HepG2 (cell line): Measurements from ENCODE around the gene NAPB. TPM values are rescaled to one million over a fixed set of nuclear protein-coding genes. Genes with fewer than 3 reads are reported as not detected.

Source experiments
- CENPX ChIP-seq: sonication (generic); formaldehyde crosslinking; IDR thresholded peaks from 2 replicates; pipeline ENCODE4 v1.9.0; 2021; ENCODE audit warnings: mild to moderate bottlenecking, missing genetic modification reagents, moderate library complexity
- HES4 ChIP-seq: sonication (generic); formaldehyde crosslinking; IDR thresholded peaks from 2 replicates; pipeline ENCODE4 v1.9.0; 2021; ENCODE audit warnings: mild to moderate bottlenecking, missing genetic modification reagents, borderline replicate concordance
- HIVEP1 ChIP-seq: sonication (generic); formaldehyde crosslinking; IDR thresholded peaks from 2 replicates; pipeline ENCODE4 v1.4.0; 2020; ENCODE audit warnings: mild to moderate bottlenecking, missing genetic modification reagents
- HMG20A ChIP-seq: IDR thresholded peaks from 2 replicates; pipeline ENCODE4 v1.6.1; 2016; ENCODE audit warnings: borderline replicate concordance
- KLF15 ChIP-seq: sonication (generic); formaldehyde crosslinking; IDR thresholded peaks from 2 replicates; pipeline ENCODE4 v1.8.1; 2023; ENCODE audit warnings: borderline replicate concordance, mild to moderate bottlenecking, inconsistent platforms, missing genetic modification reagents, mixed read lengths
- KLF16 ChIP-seq, 2 experiments: sonication (generic) in 1 of 2; formaldehyde crosslinking in 1 of 2; IDR thresholded peaks; 2 replicates each; pipeline versions ENCODE4 v1.6.1 to v1.8.0; 2016 to 2023; ENCODE audit warnings: missing genetic modification reagents in 2 of 2, missing compliant biosample characterization in 1 of 2
- MIER3 ChIP-seq: IDR thresholded peaks from 2 replicates; pipeline ENCODE4 v1.6.1; 2016; ENCODE audit warnings: missing compliant biosample characterization, borderline replicate concordance
- NFE2 ChIP-seq: sonication (generic); formaldehyde crosslinking; IDR thresholded peaks from 2 replicates; pipeline ENCODE4 v1.4.0; 2020; ENCODE audit warnings: missing genetic modification reagents
- PAF1 ChIP-seq: IDR thresholded peaks from 2 replicates; pipeline ENCODE4 v1.6.1; 2016; ENCODE audit warnings: missing genetic modification reagents, missing compliant biosample characterization
- RAD21 ChIP-seq: fragments of 450-650 bp; formaldehyde crosslinking; IDR thresholded peaks from 2 replicates; pipeline ENCODE4 v1.5.0; 2020; ENCODE audit warnings: mild to moderate bottlenecking
- REL ChIP-seq: sonication (generic); formaldehyde crosslinking; conservative IDR thresholded peaks from 2 replicates; pipeline ENCODE4 v1.8.0; 2022; ENCODE audit warnings: mild to moderate bottlenecking, missing genetic modification reagents, moderate library complexity
- WIZ ChIP-seq: sonication (generic); formaldehyde crosslinking; IDR thresholded peaks from 2 replicates; pipeline ENCODE4 v1.5.1; 2020; ENCODE audit warnings: mild to moderate bottlenecking, missing genetic modification reagents
- ZMYM2 ChIP-seq: sonication (generic); formaldehyde crosslinking; IDR thresholded peaks from 2 replicates; pipeline ENCODE4 v1.8.0; 2022; ENCODE audit warnings: mild to moderate bottlenecking, missing genetic modification reagents
- ZNF232 ChIP-seq: sonication (generic); formaldehyde crosslinking; IDR thresholded peaks from 2 replicates; pipeline ENCODE4 v1.4.0; 2020; ENCODE audit warnings: missing genetic modification reagents, borderline replicate concordance
- ZNF34 ChIP-seq: sonication (generic); formaldehyde crosslinking; IDR thresholded peaks from 2 replicates; pipeline ENCODE4 v1.4.0; 2020; ENCODE audit warnings: mild to moderate bottlenecking, missing genetic modification reagents, borderline replicate concordance
- ZNF343 ChIP-seq: sonication (generic); formaldehyde crosslinking; IDR thresholded peaks from 2 replicates; pipeline ENCODE4 v1.4.0; 2020; ENCODE audit warnings: mild to moderate bottlenecking, missing genetic modification reagents
- ZNF354B ChIP-seq: sonication (generic); formaldehyde crosslinking; IDR thresholded peaks from 2 replicates; pipeline ENCODE4 v1.8.0; 2022; ENCODE audit warnings: mild to moderate bottlenecking, missing genetic modification reagents
- ZNF530 ChIP-seq: sonication (generic); formaldehyde crosslinking; IDR thresholded peaks from 2 replicates; pipeline ENCODE4 v1.5.0; 2020; ENCODE audit warnings: low read depth, mild to moderate bottlenecking, missing genetic modification reagents
- ZNF562 ChIP-seq: sonication (generic); formaldehyde crosslinking; IDR thresholded peaks from 2 replicates; pipeline ENCODE4 v1.8.0; 2022; ENCODE audit warnings: missing genetic modification reagents, borderline replicate concordance
- ZNF569 ChIP-seq: sonication (generic); formaldehyde crosslinking; IDR thresholded peaks from 2 replicates; pipeline ENCODE4 v1.5.0; 2020; ENCODE audit warnings: mild to moderate bottlenecking, missing genetic modification reagents, moderate library complexity, borderline replicate concordance
- ZNF761 ChIP-seq: sonication (generic); formaldehyde crosslinking; conservative IDR thresholded peaks from 2 replicates; pipeline ENCODE4 v1.4.0; 2020; ENCODE audit warnings: mild to moderate bottlenecking, missing genetic modification reagents
- ZNF775 ChIP-seq: sonication (generic); formaldehyde crosslinking; IDR thresholded peaks from 2 replicates; pipeline ENCODE4 v1.4.0; 2020; ENCODE audit warnings: missing genetic modification reagents, mild to moderate bottlenecking, moderate library complexity, borderline replicate concordance
- ZNF782 ChIP-seq: sonication (generic); formaldehyde crosslinking; IDR thresholded peaks from 2 replicates; pipeline ENCODE4 v1.4.0; 2020; ENCODE audit warnings: missing genetic modification reagents, mild to moderate bottlenecking, borderline replicate concordance
- polyA plus RNA-seq, 8 experiments: library from polyadenylated mRNA; depleted of rRNA in 3 of 8; stranded (reverse) in 7 of 8; unstranded in 1 of 8; fragments of >200 nt; fragmentation: Illumina TruSeq in 4 of 8; extraction: Trizol in 4 of 8; gene quantifications; 2 replicates each; pipeline versions ENCODE4 v1.2.1 to v1.2.3, GENCODE V29; 2011 to 2016; ENCODE audit warnings: low read depth in 4 of 8, missing spikeins in 1 of 8, mixed read lengths in 1 of 8; ENCODE audit not compliant: insufficient read depth in 1 of 8
- total RNA-seq, 5 experiments: library from RNA; depleted of rRNA; stranded (reverse); fragments of >200 nt; fragmentation: Illumina TruSeq; extraction: Trizol; gene quantifications; 2 replicates each; pipeline ENCODE4 v1.2.3, GENCODE V29; 2016; ENCODE audit warnings: low read depth in 1 of 5
- TF ChIP-seq, protein P1 (sequence below): sonication (generic); formaldehyde crosslinking; IDR thresholded peaks from 2 replicates; pipeline ENCODE4 v1.4.0; 2020; ENCODE audit warnings: mild to moderate bottlenecking, missing genetic modification reagents
- TF ChIP-seq, protein P2 (sequence below): sonication (generic); formaldehyde crosslinking; IDR thresholded peaks from 2 replicates; pipeline ENCODE4 v1.8.1; 2023; ENCODE audit warnings: missing genetic modification reagents, inconsistent platforms, borderline replicate concordance
- TF ChIP-seq, protein P3 (sequence below): sonication (generic); formaldehyde crosslinking; IDR thresholded peaks from 2 replicates; pipeline ENCODE4 v1.8.0; 2022; ENCODE audit warnings: mild to moderate bottlenecking, missing genetic modification reagents; ENCODE audit not compliant: insufficient replicate concordance

The NAPB gene
- total and polyA plus RNA-seq, 2 of the 13 experiments (the other 11 are each of a cell fraction or from before 2014, with no cell fraction given), result 15.2 to 16.1 TPM

DNA sequence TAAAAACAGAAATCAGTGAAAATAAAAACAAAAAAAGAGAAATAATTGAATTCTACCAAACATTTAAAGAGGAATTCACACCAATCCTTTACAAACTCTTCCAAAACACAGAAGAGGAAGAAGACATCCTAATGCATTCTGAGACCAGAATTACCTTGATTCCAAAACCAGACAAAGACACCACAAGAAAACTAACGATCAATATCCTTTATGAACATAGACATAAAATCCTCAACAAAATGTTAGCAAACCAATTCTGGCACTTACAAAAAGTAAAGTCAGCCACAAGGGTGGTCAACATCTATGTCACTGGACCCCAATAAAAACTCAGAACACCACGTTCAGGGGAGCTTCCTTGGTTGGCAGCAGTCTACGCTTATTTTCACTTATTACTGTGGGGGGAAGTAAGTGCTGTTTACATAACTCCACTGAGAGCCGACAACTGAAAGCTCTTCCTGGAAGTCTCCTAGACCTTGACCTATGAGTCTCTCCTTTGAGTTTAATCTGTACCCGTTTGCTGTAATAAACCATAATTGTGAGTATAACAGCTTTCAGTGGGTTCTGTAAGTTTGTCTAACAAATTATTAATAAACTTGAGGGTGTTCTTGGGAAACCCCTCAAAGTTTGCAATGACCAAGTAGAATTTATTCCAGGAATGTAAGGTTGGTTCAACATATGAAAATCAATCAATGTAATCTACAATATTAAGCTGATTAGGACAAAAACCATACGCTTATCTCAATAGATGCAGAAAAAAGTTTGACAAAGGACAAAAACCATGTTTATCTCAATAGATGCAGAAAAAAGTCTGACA is 34.8 kb downstream of the NAPB start (continued):
- TF ChIP-seq, protein P1, sequence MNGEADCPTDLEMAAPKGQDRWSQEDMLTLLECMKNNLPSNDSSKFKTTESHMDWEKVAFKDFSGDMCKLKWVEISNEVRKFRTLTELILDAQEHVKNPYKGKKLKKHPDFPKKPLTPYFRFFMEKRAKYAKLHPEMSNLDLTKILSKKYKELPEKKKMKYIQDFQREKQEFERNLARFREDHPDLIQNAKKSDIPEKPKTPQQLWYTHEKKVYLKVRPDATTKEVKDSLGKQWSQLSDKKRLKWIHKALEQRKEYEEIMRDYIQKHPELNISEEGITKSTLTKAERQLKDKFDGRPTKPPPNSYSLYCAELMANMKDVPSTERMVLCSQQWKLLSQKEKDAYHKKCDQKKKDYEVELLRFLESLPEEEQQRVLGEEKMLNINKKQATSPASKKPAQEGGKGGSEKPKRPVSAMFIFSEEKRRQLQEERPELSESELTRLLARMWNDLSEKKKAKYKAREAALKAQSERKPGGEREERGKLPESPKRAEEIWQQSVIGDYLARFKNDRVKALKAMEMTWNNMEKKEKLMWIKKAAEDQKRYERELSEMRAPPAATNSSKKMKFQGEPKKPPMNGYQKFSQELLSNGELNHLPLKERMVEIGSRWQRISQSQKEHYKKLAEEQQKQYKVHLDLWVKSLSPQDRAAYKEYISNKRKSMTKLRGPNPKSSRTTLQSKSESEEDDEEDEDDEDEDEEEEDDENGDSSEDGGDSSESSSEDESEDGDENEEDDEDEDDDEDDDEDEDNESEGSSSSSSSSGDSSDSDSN, result no peak
- TF ChIP-seq, protein P2, sequence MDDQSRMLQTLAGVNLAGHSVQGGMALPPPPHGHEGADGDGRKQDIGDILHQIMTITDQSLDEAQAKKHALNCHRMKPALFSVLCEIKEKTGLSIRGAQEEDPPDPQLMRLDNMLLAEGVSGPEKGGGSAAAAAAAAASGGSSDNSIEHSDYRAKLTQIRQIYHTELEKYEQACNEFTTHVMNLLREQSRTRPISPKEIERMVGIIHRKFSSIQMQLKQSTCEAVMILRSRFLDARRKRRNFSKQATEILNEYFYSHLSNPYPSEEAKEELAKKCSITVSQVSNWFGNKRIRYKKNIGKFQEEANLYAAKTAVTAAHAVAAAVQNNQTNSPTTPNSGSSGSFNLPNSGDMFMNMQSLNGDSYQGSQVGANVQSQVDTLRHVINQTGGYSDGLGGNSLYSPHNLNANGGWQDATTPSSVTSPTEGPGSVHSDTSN, result no peak
- TF ChIP-seq NFE2 (CRISPR knock-in tag) (no peak), KLF15 (CRISPR knock-in tag) (no peak), RAD21 (CRISPR knock-in tag) (no peak), CENPX (CRISPR knock-in tag) (no peak), WIZ (CRISPR knock-in tag) (no peak), ZNF232 (CRISPR knock-in tag) (no peak), HES4 (CRISPR knock-in tag) (no peak), ZNF343 (CRISPR knock-in tag) (no peak), ZNF775 (CRISPR knock-in tag) (no peak), PAF1 (no peak), ZNF569 (CRISPR knock-in tag) (no peak), ZNF562 (CRISPR knock-in tag) (no peak), ZNF354B (CRISPR knock-in tag) (0 out of 2 replicates have a peak, but pooled peaks have one; percentile 28), KLF16 (CRISPR knock-in tag; IDR thresholded peaks at IDR 0.05) (peak in 1 of 2 experiments; percentile 63; a peak in 1 of 4 replicates), HIVEP1 (CRISPR knock-in tag) (no peak), ZNF34 (CRISPR knock-in tag) (no peak), ZMYM2 (CRISPR knock-in tag) (no peak), REL (no peak), ZNF782 (no peak), HMG20A (CRISPR knock-in tag) (peak; percentile 74; the same call in 1 of the 2 replicates), ZNF761 (CRISPR knock-in tag) (no peak), ZNF530 (CRISPR knock-in tag) (no peak), MIER3 (CRISPR knock-in tag) (no peak)
- TF ChIP-seq, protein P3, sequence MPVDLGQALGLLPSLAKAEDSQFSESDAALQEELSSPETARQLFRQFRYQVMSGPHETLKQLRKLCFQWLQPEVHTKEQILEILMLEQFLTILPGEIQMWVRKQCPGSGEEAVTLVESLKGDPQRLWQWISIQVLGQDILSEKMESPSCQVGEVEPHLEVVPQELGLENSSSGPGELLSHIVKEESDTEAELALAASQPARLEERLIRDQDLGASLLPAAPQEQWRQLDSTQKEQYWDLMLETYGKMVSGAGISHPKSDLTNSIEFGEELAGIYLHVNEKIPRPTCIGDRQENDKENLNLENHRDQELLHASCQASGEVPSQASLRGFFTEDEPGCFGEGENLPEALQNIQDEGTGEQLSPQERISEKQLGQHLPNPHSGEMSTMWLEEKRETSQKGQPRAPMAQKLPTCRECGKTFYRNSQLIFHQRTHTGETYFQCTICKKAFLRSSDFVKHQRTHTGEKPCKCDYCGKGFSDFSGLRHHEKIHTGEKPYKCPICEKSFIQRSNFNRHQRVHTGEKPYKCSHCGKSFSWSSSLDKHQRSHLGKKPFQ, result no peak
